Liver (tissue), 9 donors: ENCODE results near the gene HEMGN. TPM values are rescaled to one million over a fixed set of nuclear protein-coding genes. Genes with fewer than 3 reads are reported as not detected.

Experiments used
- DNase-seq: peaks from one replicate; pipeline ENCODE4 v3.0.0-alpha.2; 2017; ENCODE audit warnings: low spot score
- H3K27ac ChIP-seq, 2 donors: one replicate each; pipeline ENCODE4 v1.7.0; 2013; ENCODE audit warnings: inconsistent platforms in 2 of 2, low read length in 2 of 2, control low read depth in 1 of 2, low read depth in 1 of 2, mild to moderate bottlenecking in 1 of 2
- H3K27me3 ChIP-seq, 4 donors: one replicate each; pipeline versions ENCODE4 v1.6.1 to v1.7.0; 2013; ENCODE audit warnings: low read length in 3 of 4, inconsistent platforms in 1 of 4, mild to moderate bottlenecking in 1 of 4, moderate library complexity in 1 of 4; ENCODE audit not compliant: control insufficient read depth in 4 of 4, insufficient read depth in 4 of 4
- H3K36me3 ChIP-seq, 4 donors: one replicate each; pipeline versions ENCODE4 v1.6.1 to v1.7.0; 2013; ENCODE audit warnings: low read length in 3 of 4, mild to moderate bottlenecking in 3 of 4, low read depth in 1 of 4, moderate library complexity in 1 of 4; ENCODE audit not compliant: control insufficient read depth in 4 of 4, insufficient read depth in 3 of 4
- H3K4me1 ChIP-seq, 4 donors: one replicate each; pipeline versions ENCODE4 v1.6.1 to v1.7.0; 2013; ENCODE audit warnings: low read length in 3 of 4, mild to moderate bottlenecking in 3 of 4, moderate library complexity in 1 of 4; ENCODE audit not compliant: control insufficient read depth in 4 of 4, insufficient read depth in 4 of 4
- H3K4me3 ChIP-seq, 3 donors: one replicate each; pipeline versions ENCODE4 v1.6.1 to v1.7.0; 2013; ENCODE audit warnings: low read length in 3 of 3, control low read depth in 1 of 3, low read depth in 1 of 3, mild to moderate bottlenecking in 1 of 3
- H3K9ac ChIP-seq, 2 donors: one replicate each; pipeline ENCODE4 v1.7.0; 2013; ENCODE audit warnings: low read length in 2 of 2, mild to moderate bottlenecking in 2 of 2, moderate library complexity in 2 of 2, control low read depth in 1 of 2, low read depth in 1 of 2
- H3K9me3 ChIP-seq, 4 donors: one replicate each; pipeline versions ENCODE4 v1.6.1 to v1.7.0; 2013; ENCODE audit warnings: low read length in 3 of 4; ENCODE audit not compliant: control insufficient read depth in 4 of 4
- EGR1 ChIP-seq, 2 donors: IDR thresholded peaks; 2 replicates each; pipeline ENCODE4 v1.6.1; 2016 to 2018; ENCODE audit warnings: antibody characterized with exemption in 2 of 2, low read depth in 2 of 2
- FOXA1 ChIP-seq: IDR thresholded peaks from 2 replicates; pipeline ENCODE4 v1.6.1; 2016; ENCODE audit warnings: antibody characterized with exemption
- FOXA2 ChIP-seq: IDR thresholded peaks from 2 replicates; pipeline ENCODE4 v1.6.1; 2016; ENCODE audit warnings: antibody characterized with exemption
- GABPA ChIP-seq, 2 donors: IDR thresholded peaks in 1 of 2; conservative IDR thresholded peaks in 1 of 2; 2 replicates each; pipeline ENCODE4 v1.6.1; 2016; ENCODE audit warnings: antibody characterized with exemption in 2 of 2, mild to moderate bottlenecking in 1 of 2, moderate library complexity in 1 of 2
- HNF4A ChIP-seq, 2 donors: conservative IDR thresholded peaks; 2 replicates each; pipeline ENCODE4 v1.6.1; 2016; ENCODE audit warnings: antibody characterized with exemption in 2 of 2, mild to moderate bottlenecking in 2 of 2
- HNF4G ChIP-seq: IDR thresholded peaks from 2 replicates; pipeline ENCODE4 v1.6.1; 2016; ENCODE audit warnings: antibody characterized with exemption
- JUND ChIP-seq, 2 donors: IDR thresholded peaks; 2 replicates each; pipeline ENCODE4 v1.6.1; 2016; ENCODE audit warnings: antibody characterized with exemption in 2 of 2
- NR2F2 ChIP-seq: IDR thresholded peaks from 2 replicates; pipeline ENCODE4 v1.6.1; 2016; ENCODE audit warnings: antibody characterized with exemption
- RAD21 ChIP-seq, 2 donors: IDR thresholded peaks; 2 replicates each; pipeline ENCODE4 v1.6.1; 2016; ENCODE audit warnings: antibody characterized with exemption in 2 of 2, mild to moderate bottlenecking in 2 of 2
- RXRA ChIP-seq, 2 donors: IDR thresholded peaks; 2 replicates each; pipeline ENCODE4 v1.6.1; 2017 to 2018; ENCODE audit warnings: antibody characterized with exemption in 2 of 2, mild to moderate bottlenecking in 1 of 2
- SP1 ChIP-seq: IDR thresholded peaks from 2 replicates; pipeline ENCODE4 v1.6.1; 2018; ENCODE audit warnings: antibody characterized with exemption, mild to moderate bottlenecking
- TAF1 ChIP-seq: conservative IDR thresholded peaks from 2 replicates; pipeline ENCODE4 v1.6.1; 2016; ENCODE audit warnings: antibody characterized with exemption, mild to moderate bottlenecking
- YY1 ChIP-seq: IDR thresholded peaks from 2 replicates; pipeline ENCODE4 v1.6.1; 2016; ENCODE audit warnings: antibody characterized with exemption, mild to moderate bottlenecking
- WGBS: extraction: QIAGEN DNeasy Blood & Tissue Kit; methylation state at CpG from one replicate; pipeline ENCODE4 v1.1.7; 2013; 5-methylcytosine and 5-hydroxymethylcytosine counted together
- polyA plus RNA-seq, 2 donors: library from polyadenylated mRNA; stranded (reverse) in 1 of 2; unstranded in 1 of 2; fragments of 200-250 nt in 1 of 2; fragments of >200 nt in 1 of 2; fragmentation: Nextera tagmentation in 1 of 2; extraction: Ambion mirVana in 1 of 2; gene quantifications; one replicate each; pipeline versions ENCODE4 v1.2.1 to v1.2.3, GENCODE V29; 2013 to 2015
- total RNA-seq, 2 donors: library from RNA; depleted of rRNA; stranded (reverse); fragments of >200 nt; gene quantifications; one replicate each; pipeline ENCODE4 v1.2.3, GENCODE V29; 2014
- TF ChIP-seq, protein P1 (sequence below): IDR thresholded peaks from 2 replicates; pipeline ENCODE4 v1.6.1; 2016; ENCODE audit warnings: antibody characterized with exemption
- TF ChIP-seq, protein P2 (sequence below): IDR thresholded peaks from 2 replicates; pipeline ENCODE4 v1.6.1; 2016; ENCODE audit warnings: antibody characterized with exemption
- TF ChIP-seq, protein P3 (sequence below): IDR thresholded peaks from 2 replicates; pipeline ENCODE4 v1.6.1; 2016; ENCODE audit warnings: antibody characterized with exemption
- TF ChIP-seq, protein P4 (sequence below): IDR thresholded peaks from 2 replicates; pipeline ENCODE4 v1.6.1; 2016; ENCODE audit warnings: antibody characterized with exemption, mild to moderate bottlenecking
- TF ChIP-seq, protein P5 (sequence below): fragments of 150-350 bp; IDR thresholded peaks from 2 replicates; pipeline ENCODE4 v1.5.1; 2017; ENCODE audit warnings: improper control_type of control experiment, low read depth, low read length; ENCODE audit not compliant: missing input control
- donor health status: healthy.
- donor health status: healthy.
- donor health status: healthy.
- donor health status: healthy.
- donor health status: healthy.

The HEMGN gene
- total and polyA plus RNA-seq, 4 donors: 0.06 to 218 (median 0.08) TPM; not detected in 1

DNA sequence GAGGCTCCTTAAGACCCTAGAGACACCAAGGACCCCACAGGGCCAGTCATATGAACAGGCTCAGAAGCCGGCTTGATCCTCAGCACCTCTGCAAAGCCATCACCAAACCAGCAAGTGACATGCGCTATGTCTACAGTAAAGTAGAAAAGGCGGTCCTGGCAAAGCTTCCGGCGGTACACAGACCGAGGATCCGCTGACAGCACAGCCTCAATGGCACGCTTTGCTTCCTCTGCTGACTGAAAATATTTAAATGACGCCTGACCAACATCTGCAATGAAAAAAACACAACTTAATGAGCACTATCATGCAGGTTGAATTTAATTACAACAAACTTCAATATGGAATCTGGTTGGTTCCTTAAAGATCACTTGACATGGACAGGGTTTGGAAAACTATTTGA is 33.2 kb downstream of the HEMGN start:
- TF ChIP-seq FOXA1: no peak
- no peak for TF ChIP-seq FOXA2
- no peak for TF ChIP-seq TAF1
- TF ChIP-seq, protein P1, sequence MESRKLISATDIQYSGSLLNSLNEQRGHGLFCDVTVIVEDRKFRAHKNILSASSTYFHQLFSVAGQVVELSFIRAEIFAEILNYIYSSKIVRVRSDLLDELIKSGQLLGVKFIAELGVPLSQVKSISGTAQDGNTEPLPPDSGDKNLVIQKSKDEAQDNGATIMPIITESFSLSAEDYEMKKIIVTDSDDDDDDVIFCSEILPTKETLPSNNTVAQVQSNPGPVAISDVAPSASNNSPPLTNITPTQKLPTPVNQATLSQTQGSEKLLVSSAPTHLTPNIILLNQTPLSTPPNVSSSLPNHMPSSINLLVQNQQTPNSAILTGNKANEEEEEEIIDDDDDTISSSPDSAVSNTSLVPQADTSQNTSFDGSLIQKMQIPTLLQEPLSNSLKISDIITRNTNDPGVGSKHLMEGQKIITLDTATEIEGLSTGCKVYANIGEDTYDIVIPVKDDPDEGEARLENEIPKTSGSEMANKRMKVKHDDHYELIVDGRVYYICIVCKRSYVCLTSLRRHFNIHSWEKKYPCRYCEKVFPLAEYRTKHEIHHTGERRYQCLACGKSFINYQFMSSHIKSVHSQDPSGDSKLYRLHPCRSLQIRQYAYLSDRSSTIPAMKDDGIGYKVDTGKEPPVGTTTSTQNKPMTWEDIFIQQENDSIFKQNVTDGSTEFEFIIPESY: no peak
- no peak for TF ChIP-seq RAD21 (IDR thresholded peaks at IDR 0.05)
- TF ChIP-seq EGR1 (IDR thresholded peaks at IDR 0.05; ENCODE audit: low read depth in 2 of 2): no peak
- no peak for TF ChIP-seq YY1
- Histone ChIP-seq H3K27ac (no peak overlapping the region), H3K36me3 (peaks cover under 1 to 25% (median 7%) of the 10 kb centered on the region in 4 donors), H3K9ac (no peak overlapping the region), H3K27me3 (no peaks in the 10 kb centered on the region), H3K4me1 (peaks cover 0 to 6% (median under 1%) of the 10 kb centered on the region in 4 donors), H3K9me3 (no peaks in the 10 kb centered on the region), H3K4me3 (no peak overlapping the region)
- 92% methylated on average over 9 of the region's 9 CpGs for whole genome bisulfite sequencing
- DNase-seq: no peak

DNA sequence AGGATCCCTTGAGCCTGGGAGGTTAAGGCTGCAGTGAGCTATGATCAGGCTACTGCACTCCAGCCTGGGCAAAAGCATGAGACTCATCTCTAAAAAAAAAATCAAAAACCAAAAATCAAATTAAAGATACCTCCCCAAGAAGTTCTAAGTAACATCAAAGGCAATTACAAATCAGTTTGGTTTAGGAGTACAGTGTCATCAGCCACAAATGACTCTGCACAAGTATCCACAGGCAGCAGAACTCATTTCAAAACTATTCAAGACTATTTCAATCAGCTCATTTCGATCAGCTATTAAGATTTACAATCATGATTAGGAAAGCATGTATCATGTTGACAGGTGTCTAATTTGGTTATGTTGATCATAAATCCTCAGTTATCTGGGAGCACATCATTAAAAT is 34.8 kb downstream of the HEMGN start:
- Histone ChIP-seq H3K4me1 (peaks cover 0 to 6% (median under 1%) of the 10 kb centered on the region in 4 donors), H3K27ac (no peak overlapping the region), H3K4me3 (no peak overlapping the region), H3K9me3 (no peaks in the 10 kb centered on the region), H3K9ac (no peak overlapping the region), H3K36me3 (peaks cover 0 to 14% (median 3%) of the 10 kb centered on the region in 4 donors), H3K27me3 (no peaks in the 10 kb centered on the region)
- no peak for DNase-seq
- TF ChIP-seq, protein P2, sequence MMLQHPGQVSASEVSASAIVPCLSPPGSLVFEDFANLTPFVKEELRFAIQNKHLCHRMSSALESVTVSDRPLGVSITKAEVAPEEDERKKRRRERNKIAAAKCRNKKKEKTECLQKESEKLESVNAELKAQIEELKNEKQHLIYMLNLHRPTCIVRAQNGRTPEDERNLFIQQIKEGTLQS: no peak
- TF ChIP-seq NR2F2 (no peak), JUND (IDR thresholded peaks at IDR 0.05) (no peak), EGR1 (IDR thresholded peaks at IDR 0.05; ENCODE audit: low read depth in 2 of 2) (no peak), SP1 (no peak), FOXA1 (no peak), HNF4A (conservative IDR thresholded peaks at IDR 0.05) (no peak), RAD21 (IDR thresholded peaks at IDR 0.05) (no peak), GABPA (IDR thresholded peaks at IDR 0.05 in 1 of 2, conservative IDR thresholded peaks at IDR 0.05 in 1 of 2) (no peak), RXRA (IDR thresholded peaks at IDR 0.05) (no peak), TAF1 (no peak), HNF4G (no peak)
- TF ChIP-seq, protein P3, sequence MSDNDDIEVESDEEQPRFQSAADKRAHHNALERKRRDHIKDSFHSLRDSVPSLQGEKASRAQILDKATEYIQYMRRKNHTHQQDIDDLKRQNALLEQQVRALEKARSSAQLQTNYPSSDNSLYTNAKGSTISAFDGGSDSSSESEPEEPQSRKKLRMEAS: no peak
- TF ChIP-seq, protein P4, sequence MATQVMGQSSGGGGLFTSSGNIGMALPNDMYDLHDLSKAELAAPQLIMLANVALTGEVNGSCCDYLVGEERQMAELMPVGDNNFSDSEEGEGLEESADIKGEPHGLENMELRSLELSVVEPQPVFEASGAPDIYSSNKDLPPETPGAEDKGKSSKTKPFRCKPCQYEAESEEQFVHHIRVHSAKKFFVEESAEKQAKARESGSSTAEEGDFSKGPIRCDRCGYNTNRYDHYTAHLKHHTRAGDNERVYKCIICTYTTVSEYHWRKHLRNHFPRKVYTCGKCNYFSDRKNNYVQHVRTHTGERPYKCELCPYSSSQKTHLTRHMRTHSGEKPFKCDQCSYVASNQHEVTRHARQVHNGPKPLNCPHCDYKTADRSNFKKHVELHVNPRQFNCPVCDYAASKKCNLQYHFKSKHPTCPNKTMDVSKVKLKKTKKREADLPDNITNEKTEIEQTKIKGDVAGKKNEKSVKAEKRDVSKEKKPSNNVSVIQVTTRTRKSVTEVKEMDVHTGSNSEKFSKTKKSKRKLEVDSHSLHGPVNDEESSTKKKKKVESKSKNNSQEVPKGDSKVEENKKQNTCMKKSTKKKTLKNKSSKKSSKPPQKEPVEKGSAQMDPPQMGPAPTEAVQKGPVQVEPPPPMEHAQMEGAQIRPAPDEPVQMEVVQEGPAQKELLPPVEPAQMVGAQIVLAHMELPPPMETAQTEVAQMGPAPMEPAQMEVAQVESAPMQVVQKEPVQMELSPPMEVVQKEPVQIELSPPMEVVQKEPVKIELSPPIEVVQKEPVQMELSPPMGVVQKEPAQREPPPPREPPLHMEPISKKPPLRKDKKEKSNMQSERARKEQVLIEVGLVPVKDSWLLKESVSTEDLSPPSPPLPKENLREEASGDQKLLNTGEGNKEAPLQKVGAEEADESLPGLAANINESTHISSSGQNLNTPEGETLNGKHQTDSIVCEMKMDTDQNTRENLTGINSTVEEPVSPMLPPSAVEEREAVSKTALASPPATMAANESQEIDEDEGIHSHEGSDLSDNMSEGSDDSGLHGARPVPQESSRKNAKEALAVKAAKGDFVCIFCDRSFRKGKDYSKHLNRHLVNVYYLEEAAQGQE: no peak
- TF ChIP-seq, protein P5, sequence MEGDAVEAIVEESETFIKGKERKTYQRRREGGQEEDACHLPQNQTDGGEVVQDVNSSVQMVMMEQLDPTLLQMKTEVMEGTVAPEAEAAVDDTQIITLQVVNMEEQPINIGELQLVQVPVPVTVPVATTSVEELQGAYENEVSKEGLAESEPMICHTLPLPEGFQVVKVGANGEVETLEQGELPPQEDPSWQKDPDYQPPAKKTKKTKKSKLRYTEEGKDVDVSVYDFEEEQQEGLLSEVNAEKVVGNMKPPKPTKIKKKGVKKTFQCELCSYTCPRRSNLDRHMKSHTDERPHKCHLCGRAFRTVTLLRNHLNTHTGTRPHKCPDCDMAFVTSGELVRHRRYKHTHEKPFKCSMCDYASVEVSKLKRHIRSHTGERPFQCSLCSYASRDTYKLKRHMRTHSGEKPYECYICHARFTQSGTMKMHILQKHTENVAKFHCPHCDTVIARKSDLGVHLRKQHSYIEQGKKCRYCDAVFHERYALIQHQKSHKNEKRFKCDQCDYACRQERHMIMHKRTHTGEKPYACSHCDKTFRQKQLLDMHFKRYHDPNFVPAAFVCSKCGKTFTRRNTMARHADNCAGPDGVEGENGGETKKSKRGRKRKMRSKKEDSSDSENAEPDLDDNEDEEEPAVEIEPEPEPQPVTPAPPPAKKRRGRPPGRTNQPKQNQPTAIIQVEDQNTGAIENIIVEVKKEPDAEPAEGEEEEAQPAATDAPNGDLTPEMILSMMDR: no peak
- TF ChIP-seq, protein P1: no peak
- 94% methylated on average over 1 of the region's 1 CpG for WGBS
